Fibroblast of mammary gland (primary cell): Measurements from ENCODE around the gene S1PR3.

Experiments used
- DNase-seq: peaks from one replicate; pipeline ENCODE4 v3.0.0-alpha.2; 2010; ENCODE audit warnings: low read depth
- H3K4me3 ChIP-seq: 2 replicates; pipeline ENCODE4 v1.5.1; 2011; ENCODE audit warnings: low read depth, mild to moderate bottlenecking, low read length, moderate library complexity; ENCODE audit not compliant: control insufficient read depth
- TF ChIP-seq, protein P1 (sequence below): conservative IDR thresholded peaks from 2 replicates; pipeline ENCODE4 v1.5.1; 2011; ENCODE audit warnings: low read depth, low read length, inconsistent platforms; ENCODE audit not compliant: control insufficient read depth, insufficient read depth

The S1PR3 gene

DNA sequence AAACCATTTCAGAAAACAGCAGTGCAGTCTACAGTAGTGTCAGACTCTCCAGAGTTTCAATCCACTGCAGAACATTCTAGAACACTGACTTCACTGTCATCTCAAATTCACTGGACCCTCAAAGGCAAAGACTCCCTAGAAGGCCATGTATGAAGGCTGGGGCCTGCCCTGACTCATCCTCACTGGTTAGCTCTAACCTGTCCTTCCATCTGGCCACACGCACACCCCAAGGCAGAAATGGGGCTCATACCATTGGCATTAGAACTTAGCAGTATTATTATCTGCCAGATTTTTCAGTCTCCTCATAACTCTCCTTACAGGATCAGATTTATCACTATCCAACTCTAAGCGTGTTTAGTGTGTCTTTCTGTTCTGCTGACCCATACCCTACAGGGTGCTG is 20.4 kb downstream of the S1PR3 start:
- no peak for DNase-seq
- no peak overlapping the region for H3K4me3 ChIP-seq
- TF ChIP-seq, protein P1, sequence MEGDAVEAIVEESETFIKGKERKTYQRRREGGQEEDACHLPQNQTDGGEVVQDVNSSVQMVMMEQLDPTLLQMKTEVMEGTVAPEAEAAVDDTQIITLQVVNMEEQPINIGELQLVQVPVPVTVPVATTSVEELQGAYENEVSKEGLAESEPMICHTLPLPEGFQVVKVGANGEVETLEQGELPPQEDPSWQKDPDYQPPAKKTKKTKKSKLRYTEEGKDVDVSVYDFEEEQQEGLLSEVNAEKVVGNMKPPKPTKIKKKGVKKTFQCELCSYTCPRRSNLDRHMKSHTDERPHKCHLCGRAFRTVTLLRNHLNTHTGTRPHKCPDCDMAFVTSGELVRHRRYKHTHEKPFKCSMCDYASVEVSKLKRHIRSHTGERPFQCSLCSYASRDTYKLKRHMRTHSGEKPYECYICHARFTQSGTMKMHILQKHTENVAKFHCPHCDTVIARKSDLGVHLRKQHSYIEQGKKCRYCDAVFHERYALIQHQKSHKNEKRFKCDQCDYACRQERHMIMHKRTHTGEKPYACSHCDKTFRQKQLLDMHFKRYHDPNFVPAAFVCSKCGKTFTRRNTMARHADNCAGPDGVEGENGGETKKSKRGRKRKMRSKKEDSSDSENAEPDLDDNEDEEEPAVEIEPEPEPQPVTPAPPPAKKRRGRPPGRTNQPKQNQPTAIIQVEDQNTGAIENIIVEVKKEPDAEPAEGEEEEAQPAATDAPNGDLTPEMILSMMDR = no peak

DNA sequence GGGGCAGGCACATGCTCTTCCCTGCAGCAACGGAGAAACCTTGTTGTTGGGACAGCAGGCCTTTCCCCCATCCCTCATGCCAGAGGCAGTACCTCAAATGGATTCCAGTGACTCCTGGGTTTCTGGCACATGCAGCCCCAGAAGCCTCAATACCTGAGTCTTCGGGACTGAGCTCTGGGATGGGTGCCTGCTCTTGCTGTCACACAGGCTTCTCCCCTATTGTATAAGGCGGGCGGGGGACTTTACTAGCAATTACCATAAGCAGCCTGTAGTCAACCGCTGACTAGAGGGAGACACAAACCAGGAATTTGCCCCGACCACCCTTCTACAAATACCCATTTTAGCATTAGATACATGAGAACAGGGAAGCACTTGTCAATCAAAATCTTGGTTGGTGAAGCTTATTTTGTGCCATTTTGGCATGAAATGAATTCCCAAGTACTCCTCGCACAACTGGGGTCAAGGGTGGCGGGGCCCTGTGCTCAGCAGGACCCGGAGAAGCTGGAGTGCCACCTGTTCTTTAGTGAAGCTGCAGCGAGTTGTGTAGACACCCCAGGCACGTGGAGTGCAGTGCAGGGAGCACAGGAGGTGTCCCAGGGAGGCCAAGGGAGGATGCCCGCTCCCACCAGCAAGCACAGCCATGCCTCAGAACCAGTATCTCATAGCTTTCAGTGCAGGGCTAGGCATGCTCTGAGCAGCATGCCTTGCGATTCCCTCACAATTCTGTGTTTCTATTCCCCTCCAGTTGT is 21.2 kb downstream of the S1PR3 start:
- TF ChIP-seq, protein P1 = no peak
- no peak for DNase-seq
- H3K4me3 ChIP-seq = no peak overlapping the region

DNA sequence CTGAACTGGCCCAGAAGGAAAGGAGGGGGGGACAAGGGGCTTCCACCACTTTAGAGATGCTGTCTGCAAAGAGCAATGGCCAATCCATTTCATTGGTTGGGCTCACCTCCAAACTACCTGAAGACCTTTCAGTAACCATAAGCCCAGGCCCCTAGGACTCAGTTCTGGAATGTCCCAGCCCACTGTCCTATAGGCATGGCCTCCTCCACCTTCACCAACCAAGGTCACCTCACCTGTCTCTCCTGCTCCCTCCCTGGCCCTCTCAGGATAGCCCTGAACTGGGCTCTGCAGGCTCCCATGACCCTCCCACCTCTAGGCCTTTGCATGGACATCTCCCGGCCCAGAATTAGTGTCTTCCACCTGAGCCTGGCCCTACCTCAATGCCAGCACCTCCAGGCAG is 22.4 kb downstream of the S1PR3 start:
- no peak for DNase-seq
- H3K4me3 ChIP-seq = no peak overlapping the region
- TF ChIP-seq, protein P1 = no peak

DNA sequence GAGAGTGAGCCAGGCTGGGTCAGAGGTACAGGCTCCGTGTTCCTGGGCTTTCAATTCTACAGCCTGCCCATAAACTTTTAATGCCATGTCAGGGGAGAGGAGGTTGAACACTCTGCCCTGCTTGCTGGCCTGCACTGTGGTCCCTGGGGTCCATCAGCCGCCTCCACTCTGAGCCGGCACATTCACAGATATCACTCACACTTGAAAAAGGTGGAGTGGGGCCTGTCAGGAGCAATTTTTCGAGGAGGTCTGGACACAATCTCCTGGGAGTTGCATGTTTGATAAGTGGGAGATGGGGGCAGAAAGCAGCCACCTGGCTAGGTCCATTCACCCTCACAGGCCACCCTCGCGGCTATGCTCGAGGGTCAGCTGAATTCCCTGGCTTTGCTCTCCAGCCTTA is 22.9 kb downstream of the S1PR3 start:
- no peak for DNase-seq
- TF ChIP-seq, protein P1 = no peak
- H3K4me3 ChIP-seq = no peak overlapping the region

DNA sequence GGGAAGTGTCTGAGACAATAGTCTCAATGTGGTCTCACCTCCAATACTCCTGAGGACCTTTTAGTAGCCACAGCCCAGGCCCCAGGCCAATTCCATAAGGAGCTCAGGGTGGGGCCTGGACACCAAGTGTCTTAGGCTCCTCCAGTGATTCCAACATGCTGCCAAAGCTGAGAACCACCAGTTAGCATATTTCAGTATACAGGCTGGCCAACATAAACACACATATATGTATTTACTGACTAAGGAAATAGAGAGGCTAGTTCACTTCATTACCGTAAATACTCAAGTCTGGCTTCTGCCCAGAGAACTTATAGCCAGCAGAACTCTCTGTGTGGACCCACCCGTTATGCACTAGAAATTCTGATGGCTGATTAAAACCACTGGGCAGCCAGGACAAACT is 24.1 kb downstream of the S1PR3 start:
- TF ChIP-seq, protein P1 = no peak
- H3K4me3 ChIP-seq = no peak overlapping the region
- DNase-seq = no peak

DNA sequence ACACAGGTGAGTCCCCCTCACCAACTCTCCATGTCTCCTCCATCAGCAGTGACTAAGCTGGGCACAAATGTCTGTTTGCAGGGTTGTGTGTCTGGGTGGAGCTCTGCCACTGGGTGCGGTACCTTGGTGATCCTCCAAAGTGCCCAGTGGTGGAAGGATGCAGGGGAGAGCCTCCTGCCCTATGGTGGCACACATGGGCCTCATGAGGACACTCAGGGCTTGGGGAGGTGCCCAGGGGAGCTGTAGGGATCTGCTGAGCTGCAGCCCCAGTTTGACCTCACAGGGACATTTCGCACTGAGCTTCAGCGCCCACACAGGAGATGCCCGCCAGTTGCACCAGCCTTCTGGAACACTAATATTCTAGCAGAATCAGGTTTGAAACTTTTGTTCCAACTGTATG is 29.5 kb downstream of the S1PR3 start:
- TF ChIP-seq, protein P1 = no peak
- no peak for DNase-seq
- H3K4me3 ChIP-seq = no peak overlapping the region
